ENCODE results near the gene PDE4C.

PDE4C gene

DNA sequence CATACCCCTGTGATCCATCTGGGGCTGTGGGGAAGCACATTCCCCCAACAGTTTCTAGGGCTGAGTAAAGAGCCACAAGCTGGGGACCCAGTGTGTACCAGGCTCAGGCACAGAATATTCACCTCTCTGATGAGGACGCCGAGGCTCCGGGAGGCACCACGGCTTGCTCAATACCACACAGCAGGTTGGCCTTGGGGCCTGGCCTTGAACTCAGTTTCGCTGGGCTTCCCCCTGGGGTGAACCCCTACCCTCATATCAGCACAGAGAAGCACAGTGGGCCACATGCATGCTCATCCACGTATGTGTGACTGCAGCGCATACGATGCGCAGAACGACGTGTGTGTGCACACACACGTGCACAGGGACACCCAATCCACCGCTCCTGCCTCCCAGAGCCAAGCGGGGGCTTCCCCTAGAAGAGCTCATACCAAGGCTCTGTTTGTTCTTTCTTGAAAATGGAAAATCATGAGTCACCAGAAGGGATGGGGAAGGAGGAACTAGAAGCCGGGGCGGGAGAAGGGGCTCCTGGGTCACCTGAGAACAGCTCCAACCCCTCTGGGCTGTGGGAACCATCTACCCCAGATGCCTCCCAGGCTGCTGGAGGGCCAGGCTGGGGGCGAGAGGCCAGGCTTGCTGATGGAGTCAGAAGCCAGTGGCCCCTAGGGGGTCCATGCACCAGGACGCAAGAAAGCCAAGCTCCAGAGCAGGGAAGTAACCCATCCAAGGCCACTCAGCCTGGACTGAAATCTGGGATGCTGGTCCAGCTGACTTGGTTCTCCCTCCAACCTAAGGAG, 4.9 kb upstream of the PDE4C start:
- TF ChIP-seq, protein P1, sequence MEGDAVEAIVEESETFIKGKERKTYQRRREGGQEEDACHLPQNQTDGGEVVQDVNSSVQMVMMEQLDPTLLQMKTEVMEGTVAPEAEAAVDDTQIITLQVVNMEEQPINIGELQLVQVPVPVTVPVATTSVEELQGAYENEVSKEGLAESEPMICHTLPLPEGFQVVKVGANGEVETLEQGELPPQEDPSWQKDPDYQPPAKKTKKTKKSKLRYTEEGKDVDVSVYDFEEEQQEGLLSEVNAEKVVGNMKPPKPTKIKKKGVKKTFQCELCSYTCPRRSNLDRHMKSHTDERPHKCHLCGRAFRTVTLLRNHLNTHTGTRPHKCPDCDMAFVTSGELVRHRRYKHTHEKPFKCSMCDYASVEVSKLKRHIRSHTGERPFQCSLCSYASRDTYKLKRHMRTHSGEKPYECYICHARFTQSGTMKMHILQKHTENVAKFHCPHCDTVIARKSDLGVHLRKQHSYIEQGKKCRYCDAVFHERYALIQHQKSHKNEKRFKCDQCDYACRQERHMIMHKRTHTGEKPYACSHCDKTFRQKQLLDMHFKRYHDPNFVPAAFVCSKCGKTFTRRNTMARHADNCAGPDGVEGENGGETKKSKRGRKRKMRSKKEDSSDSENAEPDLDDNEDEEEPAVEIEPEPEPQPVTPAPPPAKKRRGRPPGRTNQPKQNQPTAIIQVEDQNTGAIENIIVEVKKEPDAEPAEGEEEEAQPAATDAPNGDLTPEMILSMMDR (IDR thresholded peaks at IDR 0.05): no peak
- Histone ChIP-seq H2AFZ (no peak overlapping the region), H3K4me2 (ENCODE audit: low read length) (no peak overlapping the region), H3K9me3 (ENCODE audit: control insufficient read depth, low read length) (no peaks in the 10 kb centered on the region), H3K36me3 (ENCODE audit: control insufficient read depth, insufficient read depth, low read length) (no peaks in the 10 kb centered on the region), H3K4me3 (ENCODE audit: low read depth, low read length) (no peak overlapping the region), H3K79me2 (no peaks in the 10 kb centered on the region), H3K9ac (no peak overlapping the region), H3K27ac (no peak overlapping the region), H3K27me3 (ENCODE audit: control insufficient read depth, insufficient read depth, low read length) (no peaks in the 10 kb centered on the region), H3K4me1 (no peaks in the 10 kb centered on the region)

- Histone ChIP-seq H3K27me3 (ENCODE audit: control insufficient read depth, insufficient read depth, low read length) (no peaks in the 10 kb centered on the region), H3K79me2 (no peaks in the 10 kb centered on the region), H3K4me3 (ENCODE audit: low read depth, low read length) (no peak overlapping the region), H3K4me1 (peaks cover 1% of the 10 kb centered on the region), H3K27ac (no peak overlapping the region), H2AFZ (no peak overlapping the region), H3K4me2 (ENCODE audit: low read length) (no peak overlapping the region), H3K36me3 (ENCODE audit: control insufficient read depth, insufficient read depth, low read length) (no peaks in the 10 kb centered on the region), H3K9ac (no peak overlapping the region), H3K9me3 (ENCODE audit: control insufficient read depth, low read length) (no peaks in the 10 kb centered on the region)
- TF ChIP-seq, protein P1 (IDR thresholded peaks at IDR 0.05): no peak
Observed at GRCh38 chr19:18229915-18230314, 3.7 kb upstream of the PDE4C start.

GRCh38 chr19:18229474-18229873, 3.2 kb upstream of the PDE4C start:
- no peak overlapping the region for H3K27ac ChIP-seq

GRCh38 chr19:18227781-18228271, 1.6 kb upstream of the PDE4C start:
- no peaks in the 10 kb centered on the region for H3K79me2 ChIP-seq
- no peaks in the 10 kb centered on the region for H3K27me3 ChIP-seq (ENCODE audit: control insufficient read depth, insufficient read depth, low read length)
- H3K36me3 ChIP-seq (ENCODE audit: control insufficient read depth, insufficient read depth, low read length): no peaks in the 10 kb centered on the region
- H3K27ac ChIP-seq: no peak overlapping the region
- TF ChIP-seq, protein P1 (IDR thresholded peaks at IDR 0.05): no peak
- no peak overlapping the region for H2AFZ ChIP-seq
- no peak overlapping the region for H3K4me2 ChIP-seq (ENCODE audit: low read length)
- no peaks in the 10 kb centered on the region for H3K9me3 ChIP-seq (ENCODE audit: control insufficient read depth, low read length)
- no peak overlapping the region for H3K4me3 ChIP-seq (ENCODE audit: low read depth, low read length)
- H3K9ac ChIP-seq: no peak overlapping the region
- peaks cover 6% of the 10 kb centered on the region for H3K4me1 ChIP-seq

More at GRCh38 chr19:18229474-18229873, 3.2 kb upstream of the PDE4C start:
- H3K9me3 ChIP-seq (ENCODE audit: control insufficient read depth, low read length): no peaks in the 10 kb centered on the region
- H3K9ac ChIP-seq: no peak overlapping the region
- H3K27me3 ChIP-seq (ENCODE audit: control insufficient read depth, insufficient read depth, low read length): no peaks in the 10 kb centered on the region
- no peak overlapping the region for H3K4me2 ChIP-seq (ENCODE audit: low read length)
- H3K4me3 ChIP-seq (ENCODE audit: low read depth, low read length): no peak overlapping the region
- no peak overlapping the region for H2AFZ ChIP-seq
- TF ChIP-seq, protein P1 (IDR thresholded peaks at IDR 0.05): peak; percentile 25
- H3K79me2 ChIP-seq: no peaks in the 10 kb centered on the region
- peaks cover 4% of the 10 kb centered on the region for H3K4me1 ChIP-seq
- H3K36me3 ChIP-seq (ENCODE audit: control insufficient read depth, insufficient read depth, low read length): no peaks in the 10 kb centered on the region

All from parathyroid adenoma (tissue), 2 donors.